K562 (cell line): ENCODE measurements around the gene DUSP28. TPM values are rescaled to one million over a fixed set of nuclear protein-coding genes. Genes with fewer than 3 reads are reported as not detected.

Experiments
- ATAC-seq: fragments of 200-7000 bp; cut with Tn5 transposase; 3 replicates; pipeline ENCODE4 v1.9.1; 2020; ENCODE audit warnings: moderate library complexity
- BruUV-seq: library from RNA; stranded (reverse); fragments of 400-500 nt; replicated peaks from 2 replicates; lab custom pipeline; 2021; lab: Mats Ljungman, UMichigan
- CTCF ChIA-PET: fragments of 300-600 bp; formaldehyde crosslinking; extraction: SDS; loops from one replicate; lab custom pipeline; 2021; ENCODE audit warnings: low intra/inter-chr PET ratio; lab: Yijun Ruan, JAX
- POLR2A ChIA-PET: fragments of 300-600, 350-650 bp; sonication (Branson Sonifier 250); formaldehyde crosslinking; extraction: SDS; loops from one replicate; lab custom pipeline; 2021; ENCODE audit warnings: antibody characterized with exemption, inconsistent platforms; lab: Yijun Ruan, JAX
- DNase-seq, 4 experiments: peaks; one replicate each; pipeline versions ENCODE4 v3.0.0 to v3.0.0-alpha.2; 2011 to 2018; ENCODE audit warnings: low spot score in 3 of 4, mixed read lengths in 3 of 4; ENCODE audit errors: extremely low read depth in 1 of 4
- FAIRE-seq: peaks from 2 replicates; lab custom pipeline; 2011; peaks lifted over from hg19 to GRCh38; lab: Jason Lieb, UNC
- H2AFZ ChIP-seq: 2 replicates; pipeline ENCODE4 v1.6.0; 2011; ENCODE audit warnings: low read depth, low read length, control low read depth, inconsistent platforms
- H3K27ac ChIP-seq: fragments of 200-600 bp; 3 replicates; pipeline ENCODE4 v1.8.0; 2011; ENCODE audit warnings: low read depth, mild to moderate bottlenecking, control low read depth, inconsistent platforms, low read length, moderate library complexity, mixed read lengths; ENCODE audit errors: extremely low read depth
- H3K27me3 ChIP-seq, 2 experiments: fragments of 300-600 bp in 1 of 2; 2 replicates in 1 of 2; 3 replicates in 1 of 2; pipeline versions ENCODE4 v1.6.0 to v1.8.0; 2011; ENCODE audit warnings: inconsistent platforms in 2 of 2, low read length in 2 of 2, mild to moderate bottlenecking in 1 of 2, mixed read lengths in 1 of 2, moderate library complexity in 1 of 2; ENCODE audit not compliant: control insufficient read depth in 2 of 2, insufficient read depth in 2 of 2
- H3K36me3 ChIP-seq: fragments of 300-600 bp; 3 replicates; pipeline ENCODE4 v1.8.0; 2011; ENCODE audit warnings: mild to moderate bottlenecking, low read length, inconsistent platforms; ENCODE audit not compliant: control insufficient read depth, insufficient read depth
- H3K4me1 ChIP-seq, 2 experiments: fragments of 200-600 bp in 1 of 2; replicated peaks in 1 of 2; 2 replicates in 1 of 2; 3 replicates in 1 of 2; pipeline versions ENCODE4 v1.5.1 to v1.8.0; 2011; ENCODE audit warnings: inconsistent platforms in 2 of 2, low read length in 2 of 2, mild to moderate bottlenecking in 1 of 2, mixed read lengths in 1 of 2, moderate library complexity in 1 of 2; ENCODE audit not compliant: control insufficient read depth in 2 of 2, insufficient read depth in 2 of 2
- H3K4me2 ChIP-seq: 2 replicates; pipeline ENCODE4 v1.6.1; 2011; ENCODE audit warnings: low read length, control low read depth, inconsistent platforms, mixed read lengths; ENCODE audit not compliant: insufficient read depth
- H3K4me3 ChIP-seq: fragments of 200-600 bp; sonication (generic), shearing (Covaris generic); 2 replicates; pipeline ENCODE4 v1.5.1; 2016; ENCODE audit warnings: control low read depth, inconsistent platforms
- H3K79me2 ChIP-seq: fragments of 200-600 bp; 3 replicates; pipeline ENCODE4 v1.8.0; 2011; ENCODE audit warnings: low read length, inconsistent platforms; ENCODE audit not compliant: control insufficient read depth, insufficient read depth
- H3K9ac ChIP-seq, 2 experiments: 2 replicates each; pipeline versions ENCODE4 v1.6.0 to v1.6.1; 2011; ENCODE audit warnings: low read depth in 2 of 2, low read length in 2 of 2, control low read depth in 1 of 2, inconsistent platforms in 1 of 2, mild to moderate bottlenecking in 1 of 2, mixed read lengths in 1 of 2; ENCODE audit not compliant: insufficient read depth in 1 of 2
- H3K9me1 ChIP-seq: one replicate; pipeline ENCODE4 v1.6.0; 2011; ENCODE audit warnings: inconsistent platforms, mild to moderate bottlenecking, low read length, moderate library complexity; ENCODE audit not compliant: control insufficient read depth, insufficient read depth
- H3K9me3 ChIP-seq: replicated peaks from 2 replicates; pipeline ENCODE4 v1.5.1; 2011; ENCODE audit warnings: low read depth, low read length, inconsistent platforms; ENCODE audit not compliant: control insufficient read depth, insufficient read depth
- H4K20me1 ChIP-seq: replicated peaks from 2 replicates; pipeline ENCODE4 v1.6.1; 2011; ENCODE audit warnings: low read length, inconsistent platforms, mixed read lengths; ENCODE audit not compliant: control insufficient read depth, insufficient read depth
- BRD4 ChIP-seq: fragments of 200-600 bp; sonication (generic); IDR thresholded peaks from 2 replicates; pipeline ENCODE4 v1.6.1; 2017; ENCODE audit warnings: inconsistent platforms
- CREB3L1 ChIP-seq: fragments of 450-650 bp; IDR thresholded peaks from 2 replicates; pipeline ENCODE4 v1.6.1; 2014; ENCODE audit warnings: low read depth, mild to moderate bottlenecking, moderate library complexity, borderline replicate concordance
- EP400 ChIP-seq: fragments of 450-650 bp; IDR thresholded peaks from 2 replicates; pipeline ENCODE4 v1.6.1; 2017; ENCODE audit warnings: antibody characterized with exemption, mild to moderate bottlenecking, moderate library complexity
- ETV1 ChIP-seq: fragments of 450-650 bp; conservative IDR thresholded peaks from 2 replicates; pipeline ENCODE4 v1.6.1; 2016; ENCODE audit warnings: missing genetic modification characterization, control low read depth, low read depth, missing compliant biosample characterization
- FUS ChIP-seq: fragments of 200-400 bp; formaldehyde crosslinking; optimal IDR thresholded peaks from 2 replicates; pipeline ENCODE3; 2017; ENCODE audit warnings: low read depth, low read length
- KLF13 ChIP-seq: fragments of 450-650 bp; IDR thresholded peaks from 2 replicates; pipeline ENCODE4 v1.6.1; 2016; ENCODE audit warnings: missing genetic modification characterization, low read depth, mild to moderate bottlenecking, missing compliant biosample characterization, moderate library complexity, borderline replicate concordance
- L3MBTL2 ChIP-seq: fragments of 450-650 bp; IDR thresholded peaks from 2 replicates; pipeline ENCODE4 v1.6.1; 2016; ENCODE audit warnings: mild to moderate bottlenecking, moderate library complexity
- MEIS2 ChIP-seq: fragments of 450-650 bp; IDR thresholded peaks from 2 replicates; pipeline ENCODE4 v1.6.1; 2014; ENCODE audit warnings: mild to moderate bottlenecking; ENCODE audit not compliant: partially characterized antibody
- NR1H2 ChIP-seq: sonication (generic); formaldehyde crosslinking; IDR thresholded peaks from 2 replicates; pipeline ENCODE4 v1.4.0; 2020; ENCODE audit warnings: mild to moderate bottlenecking, missing genetic modification reagents
- POLR2AphosphoS2 ChIP-seq: IDR thresholded peaks from 2 replicates; pipeline ENCODE4 v1.6.1; 2012; ENCODE audit warnings: low read length, improper control_type of control experiment
- ZNF143 ChIP-seq: sonication (generic); formaldehyde crosslinking; IDR thresholded peaks from 2 replicates; pipeline ENCODE4 v1.9.0; 2022; ENCODE audit warnings: mild to moderate bottlenecking, missing genetic modification reagents
- ZNF398 ChIP-seq: fragments of 250-450 bp; sonication (Bioruptor Pico); IDR thresholded peaks from 2 replicates; pipeline ENCODE4 v1.8.0; 2021; ENCODE audit warnings: moderate library complexity, mild to moderate bottlenecking, inconsistent platforms
- ZNF589 ChIP-seq: fragments of 200-800 bp; sonication (Bioruptor generic); IDR thresholded peaks from 2 replicates; pipeline ENCODE4 v1.6.1; 2016; ENCODE audit warnings: low read depth, missing genetic modification characterization, missing compliant biosample characterization
- WGBS: fragments of 100-300 bp; shearing (Covaris generic); methylation state at CpG from one replicate; pipeline ENCODE4 v1.1.6; 2016; ENCODE audit warnings: low coverage, mixed read lengths; ENCODE audit not compliant: insufficient coverage; ENCODE audit errors: missing lambda C conversion rate; 5-methylcytosine and 5-hydroxymethylcytosine counted together
- in situ Hi-C: fragments of 300-500 bp; cut with MboI; formaldehyde crosslinking; loops from 4 replicates; pipeline ENCODE4 v1.15.0; 2018; ENCODE audit warnings: inconsistent platforms, mixed read lengths
- intact Hi-C: fragments of 100-400 bp; cut with micrococcal nuclease; formaldehyde crosslinking; loops from 2 replicates; pipeline ENCODE4 v1.14.2; 2022
- polyA plus RNA-seq, 8 experiments: library from polyadenylated mRNA; depleted of rRNA in 4 of 8; stranded (reverse) in 5 of 8; unstranded in 3 of 8; fragments of >200 nt; fragmentation: Nextera tagmentation in 2 of 8; fragmentation: Illumina TruSeq in 1 of 8; extraction: Ambion mirVana in 2 of 8; extraction: Trizol in 1 of 8; gene quantifications; 2 replicates each; pipeline versions ENCODE4 v1.2.1 to v1.2.3, GENCODE V29; 2011 to 2014; ENCODE audit warnings: inconsistent platforms in 1 of 8, missing spikeins in 1 of 8
- total RNA-seq, 7 experiments: library from RNA; depleted of rRNA in 6 of 7; stranded (reverse); fragments of >200 nt in 6 of 7; fragmentation: Illumina TruSeq in 2 of 7; extraction: Trizol in 2 of 7; gene quantifications; 2 replicates each; pipeline versions ENCODE4 v1.2.1 to v1.2.3, GENCODE V29; 2011 to 2021; ENCODE audit warnings: low replicate concordance in 1 of 7

DUSP28 gene
- total and polyA plus RNA-seq, 9 of the 15 experiments (the other 6 are each of a cell fraction or from before 2014, with no cell fraction given) = 2.8 to 8.1 (median 4.2) TPM

GRCh38 chr2:240591226-240591625, 31.1 kb downstream of the DUSP28 start (continued):
- TF ChIP-seq ZNF398 (CRISPR knock-in tag) = no peak
- TF ChIP-seq, all 486 proteins: peak for 0

- H3K9me1 ChIP-seq = no peaks in the 10 kb centered on the region
- H3K27ac ChIP-seq = no peak overlapping the region
- H3K4me3 ChIP-seq = no peak overlapping the region
- in situ Hi-C loops (no loop called here), intact Hi-C loops (no loop called here)
- H3K9ac ChIP-seq = peak overlapping the region in 1 of 2 experiments; percentile 17; a peak in 1 of 4 replicates
- POLR2A ChIA-PET = no interaction called here
- peaks cover 4 to 50% of the 10 kb centered on the region in 2 experiments; a peak in 4 of 5 replicates for H3K4me1 ChIP-seq
- no TSS peak for BruUV-seq
- CTCF ChIA-PET = no interaction called here
- peaks cover 21% of the 10 kb centered on the region for H3K79me2 ChIP-seq
- no peaks in the 10 kb centered on the region for H3K9me3 ChIP-seq
- H4K20me1 ChIP-seq = no peaks in the 10 kb centered on the region
- no peak for TF ChIP-seq EP400
- TF ChIP-seq POLR2AphosphoS2 = no peak
- no peak for TF ChIP-seq ZNF589
- TF ChIP-seq ZNF143 (CRISPR knock-in tag) = no peak
- no peak for TF ChIP-seq MEIS2
- no peak for TF ChIP-seq NR1H2 (CRISPR knock-in tag)
- no peak for TF ChIP-seq KLF13
- no peak for TF ChIP-seq CREB3L1
- no peak for TF ChIP-seq BRD4
- TF ChIP-seq FUS = no peak
- TF ChIP-seq L3MBTL2 = no peak
- no peak for TF ChIP-seq ETV1 (tag)
- H3K4me2 ChIP-seq = no peak overlapping the region
- DNase-seq (no peak), FAIRE-seq (no peak), ATAC-seq (no peak)
- peaks cover 30% of the 10 kb centered on the region; the same call in 2 of the 3 replicates for H3K36me3 ChIP-seq
- H2AFZ ChIP-seq = no peak overlapping the region
- no peaks in the 10 kb centered on the region for H3K27me3 ChIP-seq
- WGBS = 95% methylated on average over 7 of the region's 13 CpGs
These were observed 31.6 kb downstream of the DUSP28 start for GRCh38 chr2:240591784-240592183.
